ENCODE measurements around the gene ERGIC2. TPM values are rescaled to one million over a fixed set of nuclear protein-coding genes. Genes with fewer than 3 reads are reported as not detected.

Gene ERGIC2
- total and polyA plus RNA-seq, 9 of the 15 experiments (the other 6 are each of a cell fraction or from before 2014, with no cell fraction given), result 24.1 to 180 (median 75.7) TPM

DNA sequence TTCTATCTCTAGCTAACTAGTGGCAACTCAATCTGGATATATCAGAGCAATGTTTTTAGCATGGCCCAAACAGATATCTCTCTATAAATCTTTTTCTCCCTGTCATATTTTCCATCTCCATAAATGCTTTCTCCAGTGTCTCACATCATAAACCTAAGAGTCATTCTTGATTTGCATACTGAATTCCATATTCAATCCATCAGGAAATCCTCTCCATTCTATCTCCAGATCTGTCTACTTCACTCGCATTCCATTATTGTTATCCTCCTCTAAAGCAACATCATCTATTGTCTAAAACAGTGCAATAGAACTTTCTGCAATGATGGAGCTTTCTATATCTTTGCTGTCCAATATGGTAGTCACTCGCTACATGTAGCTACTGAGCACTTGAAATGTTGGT is 45.5 kb upstream of the ERGIC2 start:
- WGBS (ENCODE audit: insufficient coverage, low coverage, missing lambda C conversion rate), result 15% methylated on average over 2 of the region's 2 CpGs
- no peak overlapping the region for H3K4me2 ChIP-seq (ENCODE audit: insufficient read depth, low read length)
- ATAC-seq, result no peak
- no peak for FAIRE-seq
- no peaks in the 10 kb centered on the region for H3K9me3 ChIP-seq (replicated peaks; ENCODE audit: control insufficient read depth, insufficient read depth, low read depth, low read length)
- no peaks in the 10 kb centered on the region for H4K20me1 ChIP-seq (replicated peaks; ENCODE audit: control insufficient read depth, insufficient read depth, low read length)
- ChIA-PET POLR2A (no interaction called here), CTCF (ENCODE audit: low intra/inter-chr PET ratio) (no interaction called here)
- no peak overlapping the region for H2AFZ ChIP-seq (ENCODE audit: low read depth, low read length)
- no peaks in the 10 kb centered on the region for H3K27me3 ChIP-seq (ENCODE audit: control insufficient read depth in 2 of 2, insufficient read depth in 2 of 2, low read length in 2 of 2)
- in situ Hi-C loops (cut with MboI), result no loop called here
- H3K4me3 ChIP-seq, result no peak overlapping the region
- intact Hi-C loops (cut with micrococcal nuclease), result loop anchor here (5.0 to 10.0 kb wide), 2 partner anchors 119 to 342 kb away; no protein-coding TSS in a partner anchor
- no peaks in the 10 kb centered on the region for H3K79me2 ChIP-seq (ENCODE audit: control insufficient read depth, insufficient read depth, low read length)
- no peak overlapping the region for H3K27ac ChIP-seq (ENCODE audit: extremely low read depth, low read depth, low read length)
- TF ChIP-seq ILK (tag; IDR thresholded peaks at IDR 0.05; ENCODE audit: borderline replicate concordance, low read depth) (no peak), CLOCK (CRISPR knock-in tag; IDR thresholded peaks at IDR 0.05; ENCODE audit: borderline replicate concordance) (no peak), HNRNPH1 (optimal IDR thresholded peaks at IDR 0.05; ENCODE audit: low read depth, low read length) (no peak), TFAM (CRISPR knock-in tag; conservative IDR thresholded peaks at IDR 0.05) (no peak), RCOR1 (IDR thresholded peaks at IDR 0.05; ENCODE audit: borderline replicate concordance in 1 of 2, low read depth in 2 of 2, low read length in 2 of 2) (no peak)
- no peaks in the 10 kb centered on the region for H3K4me1 ChIP-seq (replicated peaks in 1 of 2; ENCODE audit: control insufficient read depth in 2 of 2, insufficient read depth in 2 of 2, low read length in 2 of 2)
- H3K36me3 ChIP-seq (ENCODE audit: control insufficient read depth, insufficient read depth, low read length), result no peaks in the 10 kb centered on the region
- H3K9me1 ChIP-seq (ENCODE audit: control insufficient read depth, insufficient read depth, low read length), result no peaks in the 10 kb centered on the region
- no TSS peak for BruUV-seq (replicated peaks)
- DNase-seq (ENCODE audit: extremely low read depth in 1 of 4, low spot score in 3 of 4), result no peak
- no peak overlapping the region for H3K9ac ChIP-seq (ENCODE audit: insufficient read depth in 1 of 2, low read depth in 2 of 2, low read length in 2 of 2)
